TTC549 (cell line): ENCODE measurements around the gene MYLK2.

Experiments
- FAIRE-seq: peaks from 2 replicates; lab custom pipeline; 2012; peaks lifted over from hg19 to GRCh38; lab: Jason Lieb, UNC

MYLK2 gene

DNA sequence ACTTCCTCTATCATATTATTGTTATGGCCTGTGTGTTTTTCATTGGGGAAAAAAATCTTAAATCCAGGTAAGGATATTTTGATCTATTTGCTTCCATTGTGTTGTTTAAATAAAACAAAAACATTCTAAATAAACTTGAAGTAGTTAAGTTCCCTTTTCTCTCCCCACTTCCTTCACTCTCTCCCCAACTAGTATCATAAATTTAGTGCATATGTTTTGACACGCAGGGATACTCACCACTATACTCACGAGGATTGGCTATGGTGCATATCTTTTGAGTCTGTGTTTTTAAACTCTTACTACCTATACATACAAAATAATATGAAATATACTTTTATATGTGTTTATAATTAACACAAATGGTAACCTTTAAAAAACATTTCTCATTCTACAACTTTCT, 56.5 kb downstream of the MYLK2 start:
- FAIRE-seq, result no peak

DNA sequence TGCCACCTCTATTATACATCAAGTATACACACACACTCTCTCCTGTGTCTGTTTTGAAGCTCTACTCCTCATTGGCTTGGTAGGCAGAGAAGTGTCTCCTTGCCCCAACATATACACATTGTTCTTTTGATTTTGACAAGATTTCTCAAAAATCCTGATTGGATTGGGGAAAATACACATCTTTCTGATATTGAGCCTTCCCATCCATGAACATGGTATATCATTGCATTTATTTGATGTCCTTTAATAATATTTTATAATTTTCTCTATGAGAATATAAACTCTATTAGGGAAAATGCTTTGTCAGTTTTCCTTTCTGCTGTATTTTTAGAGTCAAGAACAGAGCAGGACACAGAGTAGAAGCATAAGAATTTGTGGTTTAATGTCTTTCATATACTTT, 58.5 kb downstream of the MYLK2 start:
- no peak for FAIRE-seq

DNA sequence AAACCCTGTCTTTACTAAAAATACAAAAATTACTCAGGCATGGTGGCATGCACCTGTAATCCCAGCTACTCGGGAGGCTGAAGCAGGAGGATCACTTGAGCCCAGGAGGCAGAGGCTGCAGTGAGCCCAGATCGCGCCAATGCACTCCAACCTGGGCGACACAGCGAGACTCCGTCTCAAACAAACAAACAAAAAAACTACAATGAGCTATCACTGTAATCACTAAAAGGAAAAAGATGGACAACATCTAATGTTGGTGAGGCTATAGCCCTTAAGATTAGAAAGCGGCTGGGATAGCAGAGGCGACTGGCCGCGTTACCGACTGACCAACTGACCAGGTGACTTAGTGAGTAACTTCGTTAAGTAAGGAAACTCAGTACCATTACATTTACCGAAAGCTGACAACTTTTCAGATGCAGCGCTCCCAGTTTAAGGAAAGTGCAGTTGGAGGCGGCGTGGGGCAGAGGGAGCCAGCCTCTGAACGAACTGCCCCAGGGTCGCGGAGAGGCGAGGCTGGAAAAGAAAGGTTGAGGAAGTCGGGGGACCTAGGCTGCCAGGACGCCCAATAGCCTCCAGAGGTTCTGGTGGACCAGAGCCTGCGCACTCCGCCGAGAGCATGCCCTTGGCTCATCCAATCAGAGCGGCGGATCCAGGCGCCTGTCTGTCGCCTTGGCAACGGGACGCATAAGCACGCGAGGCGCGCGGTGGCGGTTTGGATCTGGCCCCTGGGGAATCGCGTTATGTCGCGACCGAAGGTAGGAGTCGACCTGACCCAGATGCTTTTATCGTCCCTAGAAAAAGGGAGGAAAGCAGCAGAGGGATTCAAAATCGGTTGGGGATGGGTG, 60.2 kb downstream of the MYLK2 start:
- FAIRE-seq, result no peak

DNA sequence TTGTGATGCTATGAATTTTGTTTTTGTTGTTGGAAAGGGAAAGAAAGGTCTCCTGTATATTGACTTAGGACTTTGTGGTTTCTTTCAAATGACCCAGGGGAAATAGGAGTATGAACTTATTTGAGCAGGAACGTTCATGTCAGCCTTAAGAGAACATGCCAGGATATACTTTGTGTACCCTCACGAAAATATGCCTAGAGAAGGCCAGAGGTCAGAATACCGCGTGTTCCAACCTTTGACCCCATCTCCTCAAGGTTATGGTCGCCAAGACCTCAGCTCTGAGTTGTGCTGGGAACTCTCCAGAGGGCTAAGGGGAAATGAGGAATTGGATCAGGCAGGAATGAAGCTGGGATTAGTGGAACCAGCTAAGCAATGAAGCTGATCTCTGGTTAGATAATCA, 62.8 kb downstream of the MYLK2 start:
- no peak for FAIRE-seq

DNA sequence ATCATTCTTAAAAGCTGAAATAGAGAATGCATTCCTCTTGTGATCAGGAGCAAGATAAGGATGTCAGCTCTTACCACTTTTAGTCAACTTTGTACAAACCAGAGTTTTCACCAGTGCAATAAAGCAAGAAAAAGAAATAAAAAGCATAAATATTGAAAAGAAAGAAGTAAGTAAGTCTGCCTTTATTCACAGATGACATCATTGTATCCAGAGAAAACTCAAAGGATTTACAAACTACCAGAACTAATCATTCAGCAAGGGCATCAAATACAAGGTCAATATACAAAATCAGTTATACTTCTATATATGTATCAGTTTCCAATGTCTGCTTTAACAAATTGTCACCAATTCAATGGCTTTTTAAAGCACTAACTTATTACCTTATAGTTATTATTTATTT, 64.7 kb downstream of the MYLK2 start:
- no peak for FAIRE-seq
